ENCODE data around the gene UTP14C.
"Not testable (repeated sequence)": the region's sequence is repeated elsewhere in the genome, so short reads cannot be mapped to it uniquely, and the experiment has no call there.

Gene UTP14C

GRCh38 chr13:52004511-52005170 is 19.9 kb upstream of the UTP14C start:
- peak; percentile 27 for DNase-seq

GRCh38 chr13:52005841-52006522 is 18.5 kb upstream of the UTP14C start:
- DNase-seq = no peak

- no peak for DNase-seq
Measured at GRCh38 chr13:52006523-52007245, 17.8 kb upstream of the UTP14C start.

GRCh38 chr13:52009946-52010345 is 14.5 kb upstream of the UTP14C start:
- no peak for DNase-seq

GRCh38 chr13:52010890-52011631 is 13.4 kb upstream of the UTP14C start, which contains the start of gene ATP7B:
TSS of gene ATP7B (minus strand) at chr13:52011450. CDS start at chr13:52011337, 113 bp downstream.
- DNase-seq = peak; percentile 50

GRCh38 chr13:52011632-52012511 is 12.6 kb upstream of the UTP14C start, which contains the start of gene ALG11:
TSS of gene ALG11 (plus strand) at chr13:52012398. CDS start at chr13:52012419, 21 bp downstream.
- DNase-seq = peak; percentile 98

- no peak for DNase-seq
Measured at GRCh38 chr13:52012512-52012836, 12.0 kb upstream of the UTP14C start.

- no peak for DNase-seq
Measured at GRCh38 chr13:52016296-52016695, 8.2 kb upstream of the UTP14C start.

- DNase-seq = no peak
Measured at GRCh38 chr13:52020191-52020590, 4.3 kb upstream of the UTP14C start.

- no peak for DNase-seq
Measured at GRCh38 chr13:52022356-52022755, 2.1 kb upstream of the UTP14C start.

- DNase-seq = no peak
Measured at GRCh38 chr13:52025475-52026245, 1.2 kb downstream of the UTP14C start.

GRCh38 chr13:52026246-52026626 is 1.7 kb downstream of the UTP14C start:
- no peak for DNase-seq

GRCh38 chr13:52027832-52028231 is 3.3 kb downstream of the UTP14C start:
- DNase-seq = no peak

GRCh38 chr13:52029569-52029968 is 5.1 kb downstream of the UTP14C start:
- DNase-seq = no peak

- DNase-seq = not testable (repeated sequence)
Measured at GRCh38 chr13:52030401-52030800, 5.9 kb downstream of the UTP14C start.

GRCh38 chr13:52033039-52033438 is 8.5 kb downstream of the UTP14C start:
- no peak for DNase-seq

GRCh38 chr13:52034616-52035226 is 10.2 kb downstream of the UTP14C start:
- DNase-seq = peak; percentile 81

- DNase-seq = no peak
Measured at GRCh38 chr13:52036037-52036436, 11.5 kb downstream of the UTP14C start.

GRCh38 chr13:52043675-52044074 is 19.2 kb downstream of the UTP14C start:
- no peak for DNase-seq

GRCh38 chr13:52047463-52047862 is 23.0 kb downstream of the UTP14C start:
- DNase-seq = no peak

- DNase-seq = no peak
Measured at GRCh38 chr13:52048516-52048915, 24.0 kb downstream of the UTP14C start.

Data from NCI-H2171 treated with DMSO at 0.1 percent for 48 hours (cell line).